Measurements from ENCODE around the gene SUCLG2. TPM values are rescaled to one million over a fixed set of nuclear protein-coding genes. Genes with fewer than 3 reads are reported as not detected.

Gene SUCLG2
- total and polyA plus RNA-seq, 9 of the 15 experiments (the other 6 are each of a cell fraction or from before 2014, with no cell fraction given) = 10.1 to 41.4 (median 29.0) TPM

- H3K9ac ChIP-seq (ENCODE audit: insufficient read depth in 1 of 2, low read depth in 2 of 2, low read length in 2 of 2) = no peak overlapping the region
- no peak overlapping the region for H3K27ac ChIP-seq (ENCODE audit: extremely low read depth, low read depth, low read length)
- ChIA-PET CTCF (ENCODE audit: low intra/inter-chr PET ratio) (no interaction called here), POLR2A (no interaction called here)
- no peaks in the 10 kb centered on the region for H3K9me3 ChIP-seq (replicated peaks; ENCODE audit: control insufficient read depth, insufficient read depth, low read depth, low read length)
- H3K4me1 ChIP-seq (replicated peaks in 1 of 2; ENCODE audit: control insufficient read depth in 2 of 2, insufficient read depth in 2 of 2, low read length in 2 of 2) = no peaks in the 10 kb centered on the region
- in situ Hi-C loops (cut with MboI) = no loop called here
- H3K9me1 ChIP-seq (ENCODE audit: control insufficient read depth, insufficient read depth, low read length) = no peaks in the 10 kb centered on the region
- no peaks in the 10 kb centered on the region for H3K36me3 ChIP-seq (ENCODE audit: control insufficient read depth, insufficient read depth, low read length)
- intact Hi-C loops (cut with micrococcal nuclease) = no loop called here
- peaks cover 0 to 3% of the 10 kb centered on the region in 2 experiments; a peak in 1 of 5 replicates for H3K27me3 ChIP-seq (ENCODE audit: control insufficient read depth in 2 of 2, insufficient read depth in 2 of 2, low read length in 2 of 2)
- no peaks in the 10 kb centered on the region for H3K79me2 ChIP-seq (ENCODE audit: control insufficient read depth, insufficient read depth, low read length)
- no TSS peak for BruUV-seq (replicated peaks)
- FAIRE-seq = no peak
- DNase-seq (ENCODE audit: extremely low read depth in 1 of 4, low spot score in 3 of 4) = no peak
- H3K4me3 ChIP-seq = no peak overlapping the region
- WGBS (ENCODE audit: insufficient coverage, low coverage, missing lambda C conversion rate) = 0% methylated on average over 1 of the region's 1 CpG
- no peak overlapping the region for H3K4me2 ChIP-seq (ENCODE audit: insufficient read depth, low read length)
- ATAC-seq = no peak
- no peaks in the 10 kb centered on the region for H4K20me1 ChIP-seq (replicated peaks; ENCODE audit: control insufficient read depth, insufficient read depth, low read length)
- no peak overlapping the region for H2AFZ ChIP-seq (ENCODE audit: low read depth, low read length)
- TF ChIP-seq ELK3 (CRISPR knock-in tag; IDR thresholded peaks at IDR 0.05) (no peak), HMG20A (CRISPR knock-in tag; conservative IDR thresholded peaks at IDR 0.05) (no peak), CBX3 (IDR thresholded peaks at IDR 0.05; ENCODE audit: borderline replicate concordance in 1 of 2, low read length in 2 of 2) (no peak), ZNF197 (CRISPR knock-in tag; IDR thresholded peaks at IDR 0.05; ENCODE audit: low read depth) (no peak), CAMTA2 (CRISPR knock-in tag; conservative IDR thresholded peaks at IDR 0.05) (no peak), TAF15 (IDR thresholded peaks at IDR 0.05; ENCODE audit: low read depth, low read length) (no peak), ATF1 (CRISPR knock-in tag; IDR thresholded peaks at IDR 0.05) (no peak), ATF1 (tag; IDR thresholded peaks at IDR 0.05) (no peak), BACH1 (tag; IDR thresholded peaks at IDR 0.05) (no peak), FOXJ3 (CRISPR knock-in tag; IDR thresholded peaks at IDR 0.05) (no peak), PREB (CRISPR knock-in tag; IDR thresholded peaks at IDR 0.05) (no peak)
- TF ChIP-seq, protein P1, sequence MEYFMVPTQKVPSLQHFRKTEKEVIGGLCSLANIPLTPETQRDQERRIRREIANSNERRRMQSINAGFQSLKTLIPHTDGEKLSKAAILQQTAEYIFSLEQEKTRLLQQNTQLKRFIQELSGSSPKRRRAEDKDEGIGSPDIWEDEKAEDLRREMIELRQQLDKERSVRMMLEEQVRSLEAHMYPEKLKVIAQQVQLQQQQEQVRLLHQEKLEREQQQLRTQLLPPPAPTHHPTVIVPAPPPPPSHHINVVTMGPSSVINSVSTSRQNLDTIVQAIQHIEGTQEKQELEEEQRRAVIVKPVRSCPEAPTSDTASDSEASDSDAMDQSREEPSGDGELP (CRISPR knock-in tag; IDR thresholded peaks at IDR 0.05; ENCODE audit: borderline replicate concordance) = no peak
- TF ChIP-seq, protein P2, sequence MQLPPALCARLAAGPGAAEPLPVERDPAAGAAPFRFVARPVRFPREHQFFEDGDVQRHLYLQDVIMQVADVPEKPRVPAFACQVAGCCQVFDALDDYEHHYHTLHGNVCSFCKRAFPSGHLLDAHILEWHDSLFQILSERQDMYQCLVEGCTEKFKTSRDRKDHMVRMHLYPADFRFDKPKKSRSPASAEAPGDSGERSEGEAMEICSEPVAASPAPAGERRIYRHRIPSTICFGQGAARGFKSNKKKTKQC (CRISPR knock-in tag; IDR thresholded peaks at IDR 0.05) = no peak
- TF ChIP-seq, protein P3, sequence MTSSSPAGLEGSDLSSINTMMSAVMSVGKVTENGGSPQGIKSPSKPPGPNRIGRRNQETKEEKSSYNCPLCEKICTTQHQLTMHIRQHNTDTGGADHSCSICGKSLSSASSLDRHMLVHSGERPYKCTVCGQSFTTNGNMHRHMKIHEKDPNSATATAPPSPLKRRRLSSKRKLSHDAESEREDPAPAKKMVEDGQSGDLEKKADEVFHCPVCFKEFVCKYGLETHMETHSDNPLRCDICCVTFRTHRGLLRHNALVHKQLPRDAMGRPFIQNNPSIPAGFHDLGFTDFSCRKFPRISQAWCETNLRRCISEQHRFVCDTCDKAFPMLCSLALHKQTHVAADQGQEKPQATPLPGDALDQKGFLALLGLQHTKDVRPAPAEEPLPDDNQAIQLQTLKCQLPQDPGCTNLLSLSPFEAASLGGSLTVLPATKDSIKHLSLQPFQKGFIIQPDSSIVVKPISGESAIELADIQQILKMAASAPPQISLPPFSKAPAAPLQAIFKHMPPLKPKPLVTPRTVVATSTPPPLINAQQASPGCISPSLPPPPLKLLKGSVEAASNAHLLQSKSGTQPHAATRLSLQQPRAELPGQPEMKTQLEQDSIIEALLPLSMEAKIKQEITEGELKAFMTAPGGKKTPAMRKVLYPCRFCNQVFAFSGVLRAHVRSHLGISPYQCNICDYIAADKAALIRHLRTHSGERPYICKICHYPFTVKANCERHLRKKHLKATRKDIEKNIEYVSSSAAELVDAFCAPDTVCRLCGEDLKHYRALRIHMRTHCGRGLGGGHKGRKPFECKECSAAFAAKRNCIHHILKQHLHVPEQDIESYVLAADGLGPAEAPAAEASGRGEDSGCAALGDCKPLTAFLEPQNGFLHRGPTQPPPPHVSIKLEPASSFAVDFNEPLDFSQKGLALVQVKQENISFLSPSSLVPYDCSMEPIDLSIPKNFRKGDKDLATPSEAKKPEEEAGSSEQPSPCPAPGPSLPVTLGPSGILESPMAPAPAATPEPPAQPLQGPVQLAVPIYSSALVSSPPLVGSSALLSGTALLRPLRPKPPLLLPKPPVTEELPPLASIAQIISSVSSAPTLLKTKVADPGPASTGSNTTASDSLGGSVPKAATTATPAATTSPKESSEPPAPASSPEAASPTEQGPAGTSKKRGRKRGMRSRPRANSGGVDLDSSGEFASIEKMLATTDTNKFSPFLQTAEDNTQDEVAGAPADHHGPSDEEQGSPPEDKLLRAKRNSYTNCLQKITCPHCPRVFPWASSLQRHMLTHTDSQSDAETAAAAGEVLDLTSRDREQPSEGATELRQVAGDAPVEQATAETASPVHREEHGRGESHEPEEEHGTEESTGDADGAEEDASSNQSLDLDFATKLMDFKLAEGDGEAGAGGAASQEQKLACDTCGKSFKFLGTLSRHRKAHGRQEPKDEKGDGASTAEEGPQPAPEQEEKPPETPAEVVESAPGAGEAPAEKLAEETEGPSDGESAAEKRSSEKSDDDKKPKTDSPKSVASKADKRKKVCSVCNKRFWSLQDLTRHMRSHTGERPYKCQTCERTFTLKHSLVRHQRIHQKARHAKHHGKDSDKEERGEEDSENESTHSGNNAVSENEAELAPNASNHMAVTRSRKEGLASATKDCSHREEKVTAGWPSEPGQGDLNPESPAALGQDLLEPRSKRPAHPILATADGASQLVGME (CRISPR knock-in tag; IDR thresholded peaks at IDR 0.05) = no peak
Measured at GRCh38 chr3:67661089-67661488, 6.7 kb upstream of the SUCLG2 start.

Measured in K562 (cell line).